SK-N-SH (cell line): ENCODE data around the gene SLC50A1. TPM values are rescaled to one million over a fixed set of nuclear protein-coding genes. Genes with fewer than 3 reads are reported as not detected.

Source experiments
- CTCF ChIA-PET: fragments of 300-600, 350-600 bp; formaldehyde crosslinking; extraction: SDS; loops from one replicate; lab custom pipeline; 2021; lab: Yijun Ruan, JAX
- POLR2A ChIA-PET: fragments of 350-600 bp; sonication (Branson Sonifier 250); formaldehyde crosslinking; extraction: SDS; loops from one replicate; lab custom pipeline; 2020; ENCODE audit warnings: antibody characterized with exemption, inconsistent platforms; lab: Yijun Ruan, JAX
- DNase-seq: peaks from one replicate; pipeline ENCODE4 v3.0.0; 2012
- H2AFZ ChIP-seq: fragments of 200-600 bp; sonication (generic); 2 replicates; pipeline ENCODE4 v1.8.1; 2016; ENCODE audit warnings: antibody characterized with exemption, mild to moderate bottlenecking, low read depth
- H3F3A ChIP-seq: fragments of 200-600 bp; sonication (generic); replicated peaks from 2 replicates; pipeline ENCODE3; 2016; ENCODE audit warnings: antibody characterized with exemption, mild to moderate bottlenecking; ENCODE audit not compliant: insufficient read depth
- H3K27ac ChIP-seq, 2 experiments: fragments of 200-500 bp in 1 of 2; fragments of 200-600 bp in 1 of 2; sonication (Bioruptor generic) in 1 of 2; sonication (generic), shearing (Covaris generic) in 1 of 2; 2 replicates each; pipeline versions ENCODE4 v1.5.1 to v1.6.1; 2014 to 2016; ENCODE audit warnings: low read depth in 2 of 2, inconsistent platforms in 1 of 2, low read length in 1 of 2, mild to moderate bottlenecking in 1 of 2, mixed read lengths in 1 of 2
- H3K27me3 ChIP-seq: fragments of 200-600 bp; sonication (generic), shearing (Covaris generic); 2 replicates; pipeline ENCODE4 v1.6.1; 2016; ENCODE audit warnings: mixed run types; ENCODE audit not compliant: insufficient read depth
- H3K36me3 ChIP-seq, 2 experiments: fragments of 200-500 bp in 1 of 2; fragments of 200-600 bp in 1 of 2; sonication (Bioruptor generic) in 1 of 2; sonication (generic) in 1 of 2; replicated peaks in 1 of 2; 2 replicates each; pipeline versions ENCODE3 to v1.5.1; 2014 to 2016; ENCODE audit warnings: low read length in 1 of 2, mild to moderate bottlenecking in 1 of 2; ENCODE audit not compliant: insufficient read depth in 2 of 2, control insufficient read depth in 1 of 2
- H3K4me1 ChIP-seq, 2 experiments: fragments of 200-500 bp in 1 of 2; fragments of 200-600 bp in 1 of 2; sonication (Bioruptor generic) in 1 of 2; sonication (generic), shearing (Covaris generic) in 1 of 2; 2 replicates each; pipeline versions ENCODE4 v1.5.1 to v1.6.1; 2014 to 2016; ENCODE audit warnings: low read depth in 1 of 2, low read length in 1 of 2, mixed run types in 1 of 2; ENCODE audit not compliant: insufficient read depth in 2 of 2, control insufficient read depth in 1 of 2
- H3K4me2 ChIP-seq: fragments of 200-600 bp; sonication (generic), shearing (Covaris generic); 2 replicates; pipeline ENCODE4 v1.6.1; 2017; ENCODE audit warnings: mixed run types
- H3K4me3 ChIP-seq, 2 experiments: fragments of 200-500 bp in 1 of 2; fragments of 200-600 bp in 1 of 2; sonication (Bioruptor generic) in 1 of 2; sonication (generic), shearing (Covaris generic) in 1 of 2; 2 replicates each; pipeline versions ENCODE4 v1.5.1 to v1.8.1; 2014 to 2016; ENCODE audit warnings: low read depth in 2 of 2, inconsistent platforms in 1 of 2, low read length in 1 of 2, mild to moderate bottlenecking in 1 of 2, mixed read lengths in 1 of 2, moderate library complexity in 1 of 2
- H3K79me2 ChIP-seq: fragments of 200-600 bp; sonication (generic); 2 replicates; pipeline ENCODE4 v1.8.1; 2017; ENCODE audit warnings: mild to moderate bottlenecking; ENCODE audit not compliant: insufficient read depth
- H3K9ac ChIP-seq: fragments of 200-600 bp; sonication (generic); 2 replicates; pipeline ENCODE4 v1.6.1; 2017; ENCODE audit warnings: mixed run types
- H3K9me2 ChIP-seq: fragments of 200-600 bp; sonication (generic); 2 replicates; pipeline ENCODE4 v1.6.1; 2017; ENCODE audit warnings: mixed run types
- H3K9me3 ChIP-seq: fragments of 200-600 bp; sonication (generic); 2 replicates; pipeline ENCODE4 v1.6.1; 2017; ENCODE audit warnings: mixed run types, mild to moderate bottlenecking, moderate library complexity
- H4K20me1 ChIP-seq: fragments of 200-600 bp; sonication (generic); 2 replicates; pipeline ENCODE4 v1.6.1; 2017; ENCODE audit warnings: mild to moderate bottlenecking, mixed run types; ENCODE audit not compliant: insufficient read depth
- CHD2 ChIP-seq: fragments of 150-350 bp; IDR thresholded peaks from 2 replicates; pipeline ENCODE4 v1.6.1; 2018; ENCODE audit warnings: low read length; ENCODE audit not compliant: partially characterized antibody
- FOSL2 ChIP-seq: IDR thresholded peaks from 2 replicates; pipeline ENCODE4 v1.4.0; 2012; ENCODE audit warnings: low read depth, mild to moderate bottlenecking, moderate library complexity, borderline replicate concordance
- GATA2 ChIP-seq: sonication (generic); formaldehyde crosslinking; IDR thresholded peaks from 2 replicates; pipeline ENCODE4 v1.5.0; 2020; ENCODE audit warnings: mild to moderate bottlenecking, missing genetic modification reagents
- MAX ChIP-seq: IDR thresholded peaks from 2 replicates; pipeline ENCODE4 v1.4.0; 2012; ENCODE audit warnings: low read depth
- MXI1 ChIP-seq: IDR thresholded peaks from 2 replicates; pipeline ENCODE4 v1.6.1; 2012; ENCODE audit warnings: mild to moderate bottlenecking, low read depth, low read length, improper control_type of control experiment
- POLR2AphosphoS5 ChIP-seq: IDR thresholded peaks from 2 replicates; pipeline ENCODE4 v1.6.1; 2012; ENCODE audit warnings: low read depth, low read length
- RFX5 ChIP-seq: IDR thresholded peaks from 2 replicates; pipeline ENCODE4 v1.6.1; 2012; ENCODE audit warnings: mild to moderate bottlenecking, improper control_type of control experiment, low read length
- SIN3A ChIP-seq: IDR thresholded peaks from 2 replicates; pipeline ENCODE4 v1.6.1; 2012; ENCODE audit warnings: low read depth, mild to moderate bottlenecking, low read length, moderate library complexity, borderline replicate concordance
- TAF1 ChIP-seq: IDR thresholded peaks from 2 replicates; pipeline ENCODE4 v1.6.1; 2012; ENCODE audit warnings: low read depth, mild to moderate bottlenecking, low read length, moderate library complexity, borderline replicate concordance
- USF1 ChIP-seq: IDR thresholded peaks from 2 replicates; pipeline ENCODE4 v1.4.0; 2012; ENCODE audit warnings: low read depth, borderline replicate concordance
- USF2 ChIP-seq: fragments of 150-350 bp; IDR thresholded peaks from 2 replicates; pipeline ENCODE4 v1.6.1; 2017; ENCODE audit warnings: antibody characterized with exemption, low read length, low read depth, borderline replicate concordance
- WGBS: methylation state at CpG from one replicate; pipeline ENCODE4 v1.1.6; 2017; ENCODE audit warnings: low lambda C conversion rate; 5-methylcytosine and 5-hydroxymethylcytosine counted together
- polyA plus RNA-seq, 3 experiments: library from polyadenylated mRNA; depleted of rRNA; stranded (reverse); fragments of >200 nt; gene quantifications; 2 replicates each; pipeline ENCODE4 v1.2.3, GENCODE V29; 2012

The SLC50A1 gene
- polyA plus RNA-seq, 1 of the 3 experiments (the other 2 are of a cell fraction) = 58.4 TPM

GRCh38 chr1:155127105-155127966, 8.3 kb upstream of the SLC50A1 start, which contains the start of gene EFNA1:
TSS of gene EFNA1 (plus strand) at chr1:155127876. CDS start at chr1:155127978, 102 bp downstream.
- TF ChIP-seq SIN3A (no peak), POLR2AphosphoS5 (peak; percentile 67; the same call in 1 of the 2 replicates), TAF1 (peak; percentile 20; the same call in 1 of the 2 replicates), USF1 (no peak), GATA2 (CRISPR knock-in tag) (no peak), FOSL2 (no peak), USF2 (no peak), RFX5 (no peak), MAX (peak; percentile 55; the same call in 1 of the 2 replicates), MXI1 (peak; percentile 26), CHD2 (peak; percentile 37)
- Histone ChIP-seq H3K27ac (peak within 1 kb of the TSS in 1 of 2 experiments; percentile 77; a peak in 2 of 4 replicates), H3F3A (peaks cover 7% of the 10 kb centered on the region), H2AFZ (peak within 1 kb of the TSS; percentile 91), H3K9me2 (no peaks in the 10 kb centered on the region), H4K20me1 (no peaks in the 10 kb centered on the region), H3K9ac (peak within 1 kb of the TSS; percentile 56), H3K9me3 (no peaks in the 10 kb centered on the region), H3K4me3 (peak within 1 kb of the TSS; percentile 63 to 67), H3K36me3 (peaks cover 0 to 8% of the 10 kb centered on the region in 2 experiments), H3K27me3 (no peaks in the 10 kb centered on the region), H3K4me2 (peak within 1 kb of the TSS; percentile 98), H3K79me2 (no peaks in the 10 kb centered on the region), H3K4me1 (peaks cover 19 to 45% of the 10 kb centered on the region in 2 experiments)
- DNase-seq = peak; percentile 84
- ChIA-PET CTCF (interaction anchor here (0.8 to 9.7 kb wide), 6 partner anchors 36 to 50 kb away, joined by 3 to 67 read pairs (median 22); partner anchors contain the start of gene KRTCAP2), POLR2A (interaction anchor here (1.5 to 1.6 kb wide), 2 partner anchors 46 to 47 kb away, joined by 4 to 5 read pairs; partner anchors contain the start of gene KRTCAP2)
- 5% methylated on average over 27 of the region's 76 CpGs for WGBS
